KMS-11 (cell line): ENCODE measurements around the gene ZBTB43.

Source experiments
- H2AFZ ChIP-seq: fragments of 200-600 bp; sonication (generic); 2 replicates; pipeline ENCODE4 v1.6.1; 2016; ENCODE audit warnings: antibody characterized with exemption, mixed run types, low read depth
- H3K27ac ChIP-seq: fragments of 200-600 bp; sonication (generic); 2 replicates; pipeline ENCODE4 v1.6.1; 2016; ENCODE audit warnings: mild to moderate bottlenecking, mixed run types
- H3K27me3 ChIP-seq: fragments of 200-600 bp; sonication (generic); 2 replicates; pipeline ENCODE4 v1.6.1; 2017; ENCODE audit warnings: mild to moderate bottlenecking, low read depth, mixed run types, moderate library complexity; ENCODE audit not compliant: insufficient read depth
- H3K36me3 ChIP-seq: fragments of 200-600 bp; sonication (generic); 2 replicates; pipeline ENCODE4 v1.6.1; 2017; ENCODE audit warnings: mild to moderate bottlenecking, mixed run types; ENCODE audit not compliant: insufficient read depth
- H3K4me1 ChIP-seq: fragments of 200-600 bp; sonication (generic); 2 replicates; pipeline ENCODE4 v1.6.1; 2016; ENCODE audit warnings: mild to moderate bottlenecking, low read depth, mixed run types; ENCODE audit not compliant: poor library complexity, severe bottlenecking
- H3K4me2 ChIP-seq: fragments of 200-600 bp; sonication (generic); 2 replicates; pipeline ENCODE4 v1.7.0; 2016; ENCODE audit warnings: mild to moderate bottlenecking, mixed run types
- H3K4me3 ChIP-seq: fragments of 200-600 bp; sonication (generic); IDR thresholded peaks from 2 replicates; pipeline ENCODE4 v1.6.1; 2017; ENCODE audit warnings: low read depth, low read length, mixed read lengths; ENCODE audit not compliant: insufficient read depth
- H3K79me2 ChIP-seq: fragments of 200-600 bp; sonication (generic); 2 replicates; pipeline ENCODE4 v1.6.1; 2016; ENCODE audit warnings: low read depth, mixed run types; ENCODE audit not compliant: insufficient read depth
- H3K9ac ChIP-seq: fragments of 200-600 bp; sonication (generic); 2 replicates; pipeline ENCODE4 v1.6.1; 2016; ENCODE audit warnings: mild to moderate bottlenecking, mixed run types
- H4K20me1 ChIP-seq: fragments of 200-600 bp; sonication (generic); 2 replicates; pipeline ENCODE4 v1.6.1; 2016; ENCODE audit warnings: mild to moderate bottlenecking, mixed run types; ENCODE audit not compliant: insufficient read depth
- CTCF ChIP-seq: fragments of 200-600 bp; sonication (generic); conservative IDR thresholded peaks from 2 replicates; pipeline ENCODE4 v1.6.1; 2017; ENCODE audit warnings: low read depth, mild to moderate bottlenecking, antibody characterized with exemption, low read length, moderate library complexity, mixed read lengths

Gene ZBTB43, protein sequence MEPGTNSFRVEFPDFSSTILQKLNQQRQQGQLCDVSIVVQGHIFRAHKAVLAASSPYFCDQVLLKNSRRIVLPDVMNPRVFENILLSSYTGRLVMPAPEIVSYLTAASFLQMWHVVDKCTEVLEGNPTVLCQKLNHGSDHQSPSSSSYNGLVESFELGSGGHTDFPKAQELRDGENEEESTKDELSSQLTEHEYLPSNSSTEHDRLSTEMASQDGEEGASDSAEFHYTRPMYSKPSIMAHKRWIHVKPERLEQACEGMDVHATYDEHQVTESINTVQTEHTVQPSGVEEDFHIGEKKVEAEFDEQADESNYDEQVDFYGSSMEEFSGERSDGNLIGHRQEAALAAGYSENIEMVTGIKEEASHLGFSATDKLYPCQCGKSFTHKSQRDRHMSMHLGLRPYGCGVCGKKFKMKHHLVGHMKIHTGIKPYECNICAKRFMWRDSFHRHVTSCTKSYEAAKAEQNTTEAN

GRCh38 chr9:126804696-126805553 lies at the start of gene ZBTB43:
ZBTB43 (plus strand) TSS chr9:126805040; CDS start chr9:126832510, 27,470 bp downstream.
- H3K79me2 ChIP-seq: peaks cover 47% of the 10 kb centered on the region
- H3K4me2 ChIP-seq: peak within 1 kb of the TSS; percentile 95
- H3K27me3 ChIP-seq: no peaks in the 10 kb centered on the region
- H3K4me3 ChIP-seq: peak within 1 kb of the TSS; percentile 57
- peak within 1 kb of the TSS; percentile 84 for H2AFZ ChIP-seq
- peaks cover 38% of the 10 kb centered on the region for H3K4me1 ChIP-seq
- no peak for TF ChIP-seq CTCF
- no peaks in the 10 kb centered on the region for H4K20me1 ChIP-seq
- no peaks in the 10 kb centered on the region for H3K36me3 ChIP-seq
- H3K27ac ChIP-seq: peak within 1 kb of the TSS; percentile 67
- peak within 1 kb of the TSS; percentile 38; the same call in 1 of the 2 replicates for H3K9ac ChIP-seq

DNA sequence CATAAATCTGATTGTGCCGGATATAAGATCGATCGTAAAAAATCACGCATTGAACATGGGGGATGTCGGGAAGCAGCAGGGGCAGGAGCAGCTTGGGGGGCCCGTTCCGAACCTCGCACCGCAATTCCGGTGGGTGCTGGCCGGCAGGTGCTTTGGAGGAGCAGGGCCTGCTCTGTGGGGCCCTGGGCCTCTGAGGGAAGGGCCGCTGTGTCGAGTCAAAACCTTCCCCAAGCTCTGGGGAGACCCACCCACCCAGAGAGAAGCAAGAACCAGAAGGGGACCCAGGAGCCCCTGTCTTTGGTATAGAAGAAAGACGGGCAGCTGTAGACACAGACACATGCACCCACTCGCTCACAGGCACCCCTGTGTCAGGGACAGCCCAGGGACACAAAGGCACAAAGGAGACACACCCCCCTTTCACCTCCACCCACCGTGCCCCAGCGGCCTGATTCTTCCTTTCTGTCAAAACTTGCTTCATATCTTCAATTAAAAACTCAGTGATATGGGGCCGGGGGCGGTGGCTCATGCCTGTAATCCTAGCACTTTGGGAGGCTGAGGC lies 49.4 kb upstream of the ZBTB43 start:
- TF ChIP-seq CTCF: no peak
- no peaks in the 10 kb centered on the region for H4K20me1 ChIP-seq

DNA sequence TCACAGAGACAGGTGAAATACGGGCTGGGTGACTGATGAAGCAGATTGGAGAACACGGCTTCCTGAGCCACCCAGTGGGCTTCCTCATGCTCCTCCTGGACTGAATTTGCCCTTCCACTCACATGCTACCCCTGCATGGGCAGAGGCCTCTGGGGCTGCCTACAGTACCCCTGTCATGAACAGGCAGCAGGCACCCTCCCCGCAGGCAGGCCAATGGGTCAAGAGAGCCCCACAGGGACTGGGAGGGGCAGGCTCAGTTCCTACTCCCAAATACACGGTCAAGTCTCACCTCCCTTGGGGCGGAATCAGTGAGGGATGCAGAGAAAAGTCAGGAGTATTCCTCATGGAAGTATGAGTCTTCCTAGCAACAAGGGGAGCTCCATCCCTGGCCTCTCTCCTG lies 48.6 kb upstream of the ZBTB43 start:
- no peak overlapping the region for H3K27ac ChIP-seq
- no peak overlapping the region for H3K4me2 ChIP-seq
- H3K4me1 ChIP-seq: no peaks in the 10 kb centered on the region
- no peaks in the 10 kb centered on the region for H3K79me2 ChIP-seq
- H3K4me3 ChIP-seq: no peak overlapping the region
- no peak overlapping the region for H2AFZ ChIP-seq
- H3K27me3 ChIP-seq: no peaks in the 10 kb centered on the region
- no peak overlapping the region for H3K9ac ChIP-seq
- TF ChIP-seq CTCF: no peak
- H4K20me1 ChIP-seq: no peaks in the 10 kb centered on the region
- H3K36me3 ChIP-seq: no peaks in the 10 kb centered on the region

More for the DNA sequence above, 49.4 kb upstream of the ZBTB43 start:
- no peaks in the 10 kb centered on the region for H3K79me2 ChIP-seq
- no peaks in the 10 kb centered on the region for H3K27me3 ChIP-seq
- no peak overlapping the region for H3K4me3 ChIP-seq
- H2AFZ ChIP-seq: no peak overlapping the region
- no peak overlapping the region for H3K4me2 ChIP-seq
- no peaks in the 10 kb centered on the region for H3K36me3 ChIP-seq
- no peaks in the 10 kb centered on the region for H3K4me1 ChIP-seq
- no peak overlapping the region for H3K9ac ChIP-seq
- no peak overlapping the region for H3K27ac ChIP-seq

- Histone ChIP-seq H3K4me2 (no peak overlapping the region), H4K20me1 (no peaks in the 10 kb centered on the region), H3K27ac (no peak overlapping the region), H3K79me2 (no peaks in the 10 kb centered on the region), H2AFZ (no peak overlapping the region), H3K4me3 (no peak overlapping the region), H3K27me3 (no peaks in the 10 kb centered on the region), H3K4me1 (no peaks in the 10 kb centered on the region), H3K9ac (no peak overlapping the region), H3K36me3 (no peaks in the 10 kb centered on the region)
- TF ChIP-seq CTCF: no peak
Measured at GRCh38 chr9:126756876-126757415, 47.9 kb upstream of the ZBTB43 start.
